ENCODE measurements around the gene KNSTRN.

- TF ChIP-seq CEBPB (IDR thresholded peaks at IDR 0.05) (no peak), EP300 (IDR thresholded peaks at IDR 0.05; ENCODE audit: borderline replicate concordance) (no peak), TEAD4 (IDR thresholded peaks at IDR 0.05) (no peak)
- TF ChIP-seq, protein P1, sequence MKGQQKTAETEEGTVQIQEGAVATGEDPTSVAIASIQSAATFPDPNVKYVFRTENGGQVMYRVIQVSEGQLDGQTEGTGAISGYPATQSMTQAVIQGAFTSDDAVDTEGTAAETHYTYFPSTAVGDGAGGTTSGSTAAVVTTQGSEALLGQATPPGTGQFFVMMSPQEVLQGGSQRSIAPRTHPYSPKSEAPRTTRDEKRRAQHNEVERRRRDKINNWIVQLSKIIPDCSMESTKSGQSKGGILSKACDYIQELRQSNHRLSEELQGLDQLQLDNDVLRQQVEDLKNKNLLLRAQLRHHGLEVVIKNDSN (IDR thresholded peaks at IDR 0.05) = no peak
- TF ChIP-seq, protein P2, sequence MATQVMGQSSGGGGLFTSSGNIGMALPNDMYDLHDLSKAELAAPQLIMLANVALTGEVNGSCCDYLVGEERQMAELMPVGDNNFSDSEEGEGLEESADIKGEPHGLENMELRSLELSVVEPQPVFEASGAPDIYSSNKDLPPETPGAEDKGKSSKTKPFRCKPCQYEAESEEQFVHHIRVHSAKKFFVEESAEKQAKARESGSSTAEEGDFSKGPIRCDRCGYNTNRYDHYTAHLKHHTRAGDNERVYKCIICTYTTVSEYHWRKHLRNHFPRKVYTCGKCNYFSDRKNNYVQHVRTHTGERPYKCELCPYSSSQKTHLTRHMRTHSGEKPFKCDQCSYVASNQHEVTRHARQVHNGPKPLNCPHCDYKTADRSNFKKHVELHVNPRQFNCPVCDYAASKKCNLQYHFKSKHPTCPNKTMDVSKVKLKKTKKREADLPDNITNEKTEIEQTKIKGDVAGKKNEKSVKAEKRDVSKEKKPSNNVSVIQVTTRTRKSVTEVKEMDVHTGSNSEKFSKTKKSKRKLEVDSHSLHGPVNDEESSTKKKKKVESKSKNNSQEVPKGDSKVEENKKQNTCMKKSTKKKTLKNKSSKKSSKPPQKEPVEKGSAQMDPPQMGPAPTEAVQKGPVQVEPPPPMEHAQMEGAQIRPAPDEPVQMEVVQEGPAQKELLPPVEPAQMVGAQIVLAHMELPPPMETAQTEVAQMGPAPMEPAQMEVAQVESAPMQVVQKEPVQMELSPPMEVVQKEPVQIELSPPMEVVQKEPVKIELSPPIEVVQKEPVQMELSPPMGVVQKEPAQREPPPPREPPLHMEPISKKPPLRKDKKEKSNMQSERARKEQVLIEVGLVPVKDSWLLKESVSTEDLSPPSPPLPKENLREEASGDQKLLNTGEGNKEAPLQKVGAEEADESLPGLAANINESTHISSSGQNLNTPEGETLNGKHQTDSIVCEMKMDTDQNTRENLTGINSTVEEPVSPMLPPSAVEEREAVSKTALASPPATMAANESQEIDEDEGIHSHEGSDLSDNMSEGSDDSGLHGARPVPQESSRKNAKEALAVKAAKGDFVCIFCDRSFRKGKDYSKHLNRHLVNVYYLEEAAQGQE (IDR thresholded peaks at IDR 0.05; ENCODE audit: low read depth) = no peak
Observed at GRCh38 chr15:40428185-40428584, 45.7 kb downstream of the KNSTRN start.
